GM12878 (cell line): ENCODE measurements around the gene BMP2K. TPM values are rescaled to one million over a fixed set of nuclear protein-coding genes. Genes with fewer than 3 reads are reported as not detected.

Experiments
- ATAC-seq: fragments of 200-7000 bp; cut with Tn5 transposase; 3 replicates; pipeline ENCODE4 v1.9.1; 2020; ENCODE audit warnings: mild to moderate bottlenecking, moderate library complexity
- BruUV-seq: library from RNA; stranded (reverse); fragments of 400-500 nt; replicated peaks from 2 replicates; lab custom pipeline; 2021; lab: Mats Ljungman, UMichigan
- CTCF ChIA-PET: fragments of 300-600 bp; sonication (Branson Sonifier 250); formaldehyde crosslinking; extraction: SDS; loops from one replicate; lab custom pipeline; 2021; ENCODE audit warnings: inconsistent platforms; lab: Yijun Ruan, JAX
- POLR2A ChIA-PET: fragments of 350-600 bp; formaldehyde crosslinking; extraction: SDS; loops from one replicate; lab custom pipeline; 2021; ENCODE audit warnings: inconsistent platforms; lab: Charles Lee
- RAD21 ChIA-PET: fragments of 300-600 bp; sonication (Branson Sonifier 250); formaldehyde crosslinking; loops from one replicate; lab custom pipeline; 2023; ENCODE audit warnings: antibody characterized with exemption; ENCODE audit not compliant: unreplicated experiment; lab: Charles Lee
- SMC1A ChIA-PET: fragments of 300-600 bp; sonication (Branson Sonifier 250); formaldehyde crosslinking; loops from one replicate; lab custom pipeline; 2023; ENCODE audit not compliant: unreplicated experiment, uncharacterized antibody; lab: Charles Lee
- DNase-seq: peaks from one replicate; pipeline ENCODE4 v3.0.0-alpha.2; 2011; ENCODE audit warnings: low read depth, low spot score
- FAIRE-seq: peaks from 3 replicates; lab custom pipeline; 2011; peaks lifted over from hg19 to GRCh38; lab: Jason Lieb, UNC
- H2AFZ ChIP-seq: 2 replicates; pipeline ENCODE4 v1.6.0; 2011; ENCODE audit warnings: low read depth, low read length, control low read depth; ENCODE audit not compliant: control insufficient read depth
- H3K27ac ChIP-seq: 2 replicates; pipeline ENCODE4 v1.5.1; 2011; ENCODE audit warnings: control low read depth; ENCODE audit not compliant: control insufficient read depth, insufficient read depth
- H3K27me3 ChIP-seq, 2 experiments: replicated peaks in 1 of 2; 2 replicates each; pipeline versions ENCODE4 v1.6.0 to v1.6.1; 2011; ENCODE audit warnings: low read length in 1 of 2; ENCODE audit not compliant: control insufficient read depth in 2 of 2, insufficient read depth in 2 of 2
- H3K36me3 ChIP-seq, 2 experiments: 2 replicates each; pipeline ENCODE4 v1.5.1; 2011; ENCODE audit warnings: low read length in 1 of 2; ENCODE audit not compliant: control insufficient read depth in 2 of 2, insufficient read depth in 2 of 2
- H3K4me1 ChIP-seq: 2 replicates; pipeline ENCODE4 v1.6.1; 2011; ENCODE audit warnings: mild to moderate bottlenecking, low read length, moderate library complexity, mixed read lengths; ENCODE audit not compliant: control insufficient read depth, insufficient read depth
- H3K4me2 ChIP-seq: 2 replicates; pipeline ENCODE4 v1.6.0; 2011; ENCODE audit warnings: control low read depth; ENCODE audit not compliant: control insufficient read depth, insufficient read depth
- H3K4me3 ChIP-seq: fragments of 200-600 bp; sonication (generic); 2 replicates; pipeline ENCODE4 v1.5.1; 2016
- H3K79me2 ChIP-seq: 2 replicates; pipeline ENCODE4 v1.6.0; 2011; ENCODE audit warnings: low read length; ENCODE audit not compliant: control insufficient read depth, insufficient read depth
- H3K9ac ChIP-seq: 2 replicates; pipeline ENCODE4 v1.8.0; 2011; ENCODE audit warnings: low read length, control low read depth, mixed read lengths; ENCODE audit not compliant: control insufficient read depth, insufficient read depth
- H3K9me3 ChIP-seq: replicated peaks from 3 replicates; pipeline ENCODE4 v1.5.1; 2011; ENCODE audit warnings: mild to moderate bottlenecking, low read length; ENCODE audit not compliant: control insufficient read depth, insufficient read depth
- H4K20me1 ChIP-seq: 2 replicates; pipeline ENCODE4 v1.6.0; 2011; ENCODE audit not compliant: control insufficient read depth, insufficient read depth
- ASH2L ChIP-seq: fragments of 300-600, 200-600 bp; sonication (generic); IDR thresholded peaks from 2 replicates; pipeline ENCODE4 v1.6.1; 2017; ENCODE audit warnings: low read depth, mild to moderate bottlenecking, borderline replicate concordance
- ATF7 ChIP-seq: fragments of 450-650 bp; IDR thresholded peaks from 2 replicates; pipeline ENCODE4 v1.6.1; 2016; ENCODE audit warnings: low read depth, mild to moderate bottlenecking
- CBX3 ChIP-seq: fragments of 200-600 bp; sonication (generic); IDR thresholded peaks from 2 replicates; pipeline ENCODE4 v1.6.1; 2016; ENCODE audit warnings: low read depth, borderline replicate concordance
- CHD2 ChIP-seq: IDR thresholded peaks from 2 replicates; pipeline ENCODE4 v1.6.1; 2011; ENCODE audit warnings: low read depth, low read length, improper control_type of control experiment, borderline replicate concordance
- CHD4 ChIP-seq: fragments of 200-600 bp; sonication (generic); IDR thresholded peaks from 2 replicates; pipeline ENCODE4 v1.6.1; 2016; ENCODE audit warnings: mild to moderate bottlenecking
- CREM ChIP-seq: IDR thresholded peaks from 2 replicates; pipeline ENCODE4 v1.6.1; 2014; ENCODE audit warnings: antibody characterized with exemption, low read depth
- EGR1 ChIP-seq, 2 experiments: IDR thresholded peaks; 1 replicate in 1 of 2; 2 replicates in 1 of 2; pipeline ENCODE4 v1.6.1; 2011 to 2012; ENCODE audit warnings: low read depth in 2 of 2, low read length in 2 of 2, borderline replicate concordance in 1 of 2, mild to moderate bottlenecking in 1 of 2, moderate library complexity in 1 of 2
- ETV6 ChIP-seq, 2 experiments: fragments of 450-650 bp in 1 of 2; IDR thresholded peaks in 1 of 2; conservative IDR thresholded peaks in 1 of 2; 2 replicates each; pipeline ENCODE4 v1.6.1; 2014; ENCODE audit warnings: antibody characterized with exemption in 1 of 2, borderline replicate concordance in 1 of 2, low read depth in 1 of 2, mild to moderate bottlenecking in 1 of 2, moderate library complexity in 1 of 2
- HDGF ChIP-seq: fragments of 450-650 bp; IDR thresholded peaks from 2 replicates; pipeline ENCODE4 v1.6.1; 2016; ENCODE audit warnings: antibody characterized with exemption
- PAX5 ChIP-seq: IDR thresholded peaks from 2 replicates; pipeline ENCODE4 v1.6.1; 2011; ENCODE audit warnings: low read depth, low read length, borderline replicate concordance
- RAD51 ChIP-seq: fragments of 450-650 bp; IDR thresholded peaks from 2 replicates; pipeline ENCODE4 v1.6.1; 2016; ENCODE audit warnings: moderate library complexity, mild to moderate bottlenecking, inconsistent platforms
- RFX5 ChIP-seq: IDR thresholded peaks from 2 replicates; pipeline ENCODE4 v1.6.1; 2011; ENCODE audit warnings: low read depth, low read length, improper control_type of control experiment
- SMARCA5 ChIP-seq: fragments of 450-650 bp; IDR thresholded peaks from 2 replicates; pipeline ENCODE4 v1.6.1; 2017; ENCODE audit warnings: mild to moderate bottlenecking
- ZNF207 ChIP-seq: fragments of 450-650 bp; IDR thresholded peaks from 2 replicates; pipeline ENCODE4 v1.6.1; 2014; ENCODE audit warnings: antibody characterized with exemption, mild to moderate bottlenecking, borderline replicate concordance
- WGBS: methylation state at CpG from one replicate; pipeline ENCODE4 v1.1.6; 2016; ENCODE audit warnings: low lambda C conversion rate; ENCODE audit not compliant: insufficient replicate concordance, insufficient coverage; ENCODE audit errors: missing lambda C conversion rate; 5-methylcytosine and 5-hydroxymethylcytosine counted together
- in situ Hi-C: fragments of 300-500 bp; cut with MboI; formaldehyde crosslinking; loops from 9 replicates; pipeline ENCODE4 v1.14.3; 2018; ENCODE audit warnings: mixed read lengths
- intact Hi-C: fragments of 100-400 bp; cut with micrococcal nuclease; formaldehyde crosslinking; loops from one replicate; pipeline ENCODE4 v1.14.2; 2022; ENCODE audit not compliant: unreplicated experiment
- polyA plus RNA-seq, 11 experiments: library from polyadenylated mRNA; depleted of rRNA in 4 of 11; unstranded in 6 of 11; stranded (reverse) in 5 of 11; fragments of >200 nt; fragmentation: Nextera tagmentation in 4 of 11; fragmentation: Illumina TruSeq in 1 of 11; extraction: Ambion mirVana in 4 of 11; extraction: Trizol in 1 of 11; gene quantifications; 1 replicate in 1 of 11; 2 replicates in 10 of 11; pipeline versions ENCODE4 v1.2.1 to v1.2.3, GENCODE V29; 2011 to 2016; ENCODE audit warnings: inconsistent platforms in 2 of 11, missing spikeins in 2 of 11, low read depth in 1 of 11
- total RNA-seq, 4 experiments: library from RNA; depleted of rRNA in 3 of 4; stranded (reverse); fragments of >200 nt in 3 of 4; fragmentation: Illumina TruSeq in 1 of 4; extraction: Trizol in 1 of 4; gene quantifications; 2 replicates each; pipeline versions ENCODE4 v1.2.1 to v1.2.3, GENCODE V29; 2013 to 2021
- TF ChIP-seq, protein P1 (sequence below): fragments of 450-650 bp; IDR thresholded peaks from 2 replicates; pipeline ENCODE4 v1.6.1; 2014; ENCODE audit warnings: mild to moderate bottlenecking
- TF ChIP-seq, protein P2 (sequence below): fragments of 450-650 bp; IDR thresholded peaks from 2 replicates; pipeline ENCODE4 v1.6.1; 2018; ENCODE audit warnings: mild to moderate bottlenecking, low read depth, moderate library complexity; ENCODE audit not compliant: partially characterized antibody
- TF ChIP-seq, protein P3 (sequence below): IDR thresholded peaks from 2 replicates; pipeline ENCODE4 v1.6.1; 2011; ENCODE audit warnings: low read depth, low read length, improper control_type of control experiment, borderline replicate concordance

The BMP2K gene
- total and polyA plus RNA-seq, 10 of the 15 experiments (the other 5 are each of a cell fraction or from before 2014, with no cell fraction given), result 3.3 to 84.6 (median 24.8) TPM

DNA sequence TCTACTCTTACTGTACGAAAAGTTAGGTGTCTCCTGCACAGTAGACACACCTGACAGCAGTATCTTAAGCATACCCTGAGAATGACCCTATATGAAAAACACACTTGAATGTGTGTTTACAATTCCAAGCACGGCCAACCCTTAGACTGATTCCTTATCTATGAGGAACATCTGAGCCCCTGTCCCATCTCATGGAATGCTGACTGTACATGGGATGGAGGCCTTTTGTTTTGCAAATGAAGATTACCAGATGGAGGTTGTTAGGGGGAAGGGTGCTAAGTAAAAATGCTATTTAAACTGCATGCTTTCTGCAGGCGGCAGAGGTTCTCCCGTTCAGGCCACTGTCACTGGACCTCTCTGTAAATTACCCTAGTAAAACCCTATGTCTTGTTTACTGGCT, 160.8 kb downstream of the BMP2K start:
- intact Hi-C loops (loop anchor here (5.0 kb wide), 1 partner anchor 325 kb away; no protein-coding TSS in a partner anchor), in situ Hi-C loops (no loop called here)
- no peak for FAIRE-seq
- Histone ChIP-seq H3K27me3 (no peaks in the 10 kb centered on the region), H3K9me3 (no peaks in the 10 kb centered on the region; the same call in 2 of the 3 replicates), H3K79me2 (peaks cover 1% of the 10 kb centered on the region), H4K20me1 (no peaks in the 10 kb centered on the region), H3K36me3 (no peaks in the 10 kb centered on the region), H3K9ac (no peak overlapping the region), H3K4me2 (peak overlapping the region; percentile 39), H3K4me3 (no peak overlapping the region), H3K27ac (no peak overlapping the region), H3K4me1 (no peaks in the 10 kb centered on the region; the same call in 1 of the 2 replicates), H2AFZ (no peak overlapping the region)
- POLR2A ChIA-PET, result no interaction called here
- RAD21 ChIA-PET, result no interaction called here
- no peak for ATAC-seq
- DNase-seq, result no peak
- no TSS peak for BruUV-seq
- TF ChIP-seq, protein P1, sequence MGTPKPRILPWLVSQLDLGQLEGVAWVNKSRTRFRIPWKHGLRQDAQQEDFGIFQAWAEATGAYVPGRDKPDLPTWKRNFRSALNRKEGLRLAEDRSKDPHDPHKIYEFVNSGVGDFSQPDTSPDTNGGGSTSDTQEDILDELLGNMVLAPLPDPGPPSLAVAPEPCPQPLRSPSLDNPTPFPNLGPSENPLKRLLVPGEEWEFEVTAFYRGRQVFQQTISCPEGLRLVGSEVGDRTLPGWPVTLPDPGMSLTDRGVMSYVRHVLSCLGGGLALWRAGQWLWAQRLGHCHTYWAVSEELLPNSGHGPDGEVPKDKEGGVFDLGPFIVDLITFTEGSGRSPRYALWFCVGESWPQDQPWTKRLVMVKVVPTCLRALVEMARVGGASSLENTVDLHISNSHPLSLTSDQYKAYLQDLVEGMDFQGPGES, result no peak
- TF ChIP-seq RFX5 (no peak), ATF7 (no peak), PAX5 (no peak), RAD51 (no peak), CHD4 (no peak), ZNF207 (no peak), ETV6 (conservative IDR thresholded peaks at IDR 0.05 in 1 of 2, IDR thresholded peaks at IDR 0.05 in 1 of 2; ENCODE audit: borderline replicate concordance in 1 of 2, low read depth in 1 of 2) (no peak), ASH2L (no peak), EGR1 (IDR thresholded peaks at IDR 0.05; ENCODE audit: borderline replicate concordance in 1 of 2, low read depth in 2 of 2, low read length in 2 of 2) (no peak), CHD2 (no peak), SMARCA5 (no peak), CBX3 (no peak), HDGF (no peak), CREM (no peak)
- TF ChIP-seq, protein P2, sequence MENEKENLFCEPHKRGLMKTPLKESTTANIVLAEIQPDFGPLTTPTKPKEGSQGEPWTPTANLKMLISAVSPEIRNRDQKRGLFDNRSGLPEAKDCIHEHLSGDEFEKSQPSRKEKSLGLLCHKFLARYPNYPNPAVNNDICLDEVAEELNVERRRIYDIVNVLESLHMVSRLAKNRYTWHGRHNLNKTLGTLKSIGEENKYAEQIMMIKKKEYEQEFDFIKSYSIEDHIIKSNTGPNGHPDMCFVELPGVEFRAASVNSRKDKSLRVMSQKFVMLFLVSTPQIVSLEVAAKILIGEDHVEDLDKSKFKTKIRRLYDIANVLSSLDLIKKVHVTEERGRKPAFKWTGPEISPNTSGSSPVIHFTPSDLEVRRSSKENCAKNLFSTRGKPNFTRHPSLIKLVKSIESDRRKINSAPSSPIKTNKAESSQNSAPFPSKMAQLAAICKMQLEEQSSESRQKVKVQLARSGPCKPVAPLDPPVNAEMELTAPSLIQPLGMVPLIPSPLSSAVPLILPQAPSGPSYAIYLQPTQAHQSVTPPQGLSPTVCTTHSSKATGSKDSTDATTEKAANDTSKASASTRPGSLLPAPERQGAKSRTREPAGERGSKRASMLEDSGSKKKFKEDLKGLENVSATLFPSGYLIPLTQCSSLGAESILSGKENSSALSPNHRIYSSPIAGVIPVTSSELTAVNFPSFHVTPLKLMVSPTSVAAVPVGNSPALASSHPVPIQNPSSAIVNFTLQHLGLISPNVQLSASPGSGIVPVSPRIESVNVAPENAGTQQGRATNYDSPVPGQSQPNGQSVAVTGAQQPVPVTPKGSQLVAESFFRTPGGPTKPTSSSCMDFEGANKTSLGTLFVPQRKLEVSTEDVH, result no peak
- TF ChIP-seq, protein P3, sequence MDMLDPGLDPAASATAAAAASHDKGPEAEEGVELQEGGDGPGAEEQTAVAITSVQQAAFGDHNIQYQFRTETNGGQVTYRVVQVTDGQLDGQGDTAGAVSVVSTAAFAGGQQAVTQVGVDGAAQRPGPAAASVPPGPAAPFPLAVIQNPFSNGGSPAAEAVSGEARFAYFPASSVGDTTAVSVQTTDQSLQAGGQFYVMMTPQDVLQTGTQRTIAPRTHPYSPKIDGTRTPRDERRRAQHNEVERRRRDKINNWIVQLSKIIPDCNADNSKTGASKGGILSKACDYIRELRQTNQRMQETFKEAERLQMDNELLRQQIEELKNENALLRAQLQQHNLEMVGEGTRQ, result no peak
- CTCF ChIA-PET, result interaction anchor here (4.1 kb wide), 1 partner anchor 15 kb away, joined by 26 read pairs; no protein-coding TSS in a partner anchor
- WGBS, result 100% methylated on average over 4 of the region's 4 CpGs
- SMC1A ChIA-PET, result interaction anchor here (1.2 to 3.5 kb wide), 4 partner anchors 10 to 17 kb away, joined by 3 to 20 read pairs (median 4); no protein-coding TSS in a partner anchor
